WI38 (cell line): ENCODE measurements around the gene WRNIP1.

ENCODE experiments used
- H3K4me3 ChIP-seq: 2 replicates; pipeline ENCODE4 v1.5.1; 2011; ENCODE audit warnings: low read depth, mild to moderate bottlenecking, control low read depth, low read length
- CTCF ChIP-seq: IDR thresholded peaks from 2 replicates; pipeline ENCODE4 v1.5.1; 2012; ENCODE audit warnings: low read depth, mild to moderate bottlenecking, control low read depth, low read length

The WRNIP1 gene

GRCh38 chr6:2786269-2786668 is 21.1 kb downstream of the WRNIP1 start:
- no peak for TF ChIP-seq CTCF
- no peak overlapping the region for H3K4me3 ChIP-seq

- peak overlapping the region; percentile 49 for H3K4me3 ChIP-seq
- peak; percentile 69 for TF ChIP-seq CTCF
These were observed 25.6 kb downstream of the WRNIP1 start for GRCh38 chr6:2790588-2791449.

- H3K4me3 ChIP-seq: no peak overlapping the region
- TF ChIP-seq CTCF: no peak
These were observed 26.3 kb downstream of the WRNIP1 start for GRCh38 chr6:2791450-2791974.

GRCh38 chr6:2792330-2793110 is 27.3 kb downstream of the WRNIP1 start:
- no peak for TF ChIP-seq CTCF
- H3K4me3 ChIP-seq: no peak overlapping the region

GRCh38 chr6:2793534-2794151 is 28.4 kb downstream of the WRNIP1 start:
- TF ChIP-seq CTCF: no peak

GRCh38 chr6:2794171-2794730 is 29.1 kb downstream of the WRNIP1 start:
- H3K4me3 ChIP-seq: no peak overlapping the region
- no peak for TF ChIP-seq CTCF

More at GRCh38 chr6:2793534-2794151, 28.4 kb downstream of the WRNIP1 start:
- no peak overlapping the region for H3K4me3 ChIP-seq
